WERI-Rb-1 (cell line): ENCODE data around the gene GDF10.

Experiments
- DNase-seq: peaks from one replicate; pipeline ENCODE4 v3.0.0-alpha.2; 2020
- H3K27ac ChIP-seq: fragments of 250-450 bp; sonication (Bioruptor Pico); 2 replicates; pipeline ENCODE4 v1.5.1; 2020; ENCODE audit warnings: mild to moderate bottlenecking, moderate library complexity
- H3K27me3 ChIP-seq: fragments of 250-450 bp; sonication (Bioruptor Pico); 2 replicates; pipeline ENCODE4 v1.5.1; 2021; ENCODE audit warnings: mild to moderate bottlenecking, low read depth, moderate library complexity; ENCODE audit not compliant: insufficient read depth, severe bottlenecking
- H3K36me3 ChIP-seq: fragments of 250-450 bp; sonication (Bioruptor Pico); 2 replicates; pipeline ENCODE4 v1.5.1; 2020; ENCODE audit warnings: mild to moderate bottlenecking, moderate library complexity
- H3K4me3 ChIP-seq: 2 replicates; pipeline ENCODE4 v1.5.1; 2011; ENCODE audit warnings: low read depth, mild to moderate bottlenecking, control low read depth, low read length
- H3K9me3 ChIP-seq: fragments of 250-450 bp; sonication (Bioruptor Pico); 2 replicates; pipeline ENCODE4 v1.5.1; 2021; ENCODE audit warnings: mild to moderate bottlenecking, moderate library complexity; ENCODE audit not compliant: severe bottlenecking
- TF ChIP-seq, protein P1 (sequence below): IDR thresholded peaks from 2 replicates; pipeline ENCODE4 v1.5.1; 2011; ENCODE audit warnings: low read depth, mild to moderate bottlenecking, control low read depth, inconsistent platforms, low read length

Gene GDF10

DNA sequence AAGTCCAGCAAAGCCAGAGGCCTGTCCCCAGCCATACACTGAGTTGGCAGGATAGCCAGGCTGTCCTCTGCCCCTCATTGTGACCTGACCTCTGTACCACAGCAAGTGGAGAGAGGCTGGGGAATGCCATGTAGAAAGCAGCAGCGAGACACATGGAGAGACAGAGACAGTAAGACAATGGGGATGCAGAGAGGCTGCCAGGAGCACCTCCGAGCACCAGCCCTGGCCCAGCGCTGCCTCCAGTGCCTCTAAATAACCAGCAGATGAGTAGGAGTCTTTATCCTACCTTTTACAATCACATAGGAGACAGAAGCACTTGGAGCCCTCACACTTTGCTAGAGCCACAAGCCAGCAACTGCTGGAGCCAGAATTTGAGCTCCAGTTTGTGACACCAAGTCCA lies 30.4 kb downstream of the GDF10 start:
- Histone ChIP-seq H3K4me3 (no peak overlapping the region), H3K9me3 (no peaks in the 10 kb centered on the region), H3K27me3 (no peaks in the 10 kb centered on the region), H3K27ac (no peak overlapping the region), H3K36me3 (no peaks in the 10 kb centered on the region)
- TF ChIP-seq, protein P1, sequence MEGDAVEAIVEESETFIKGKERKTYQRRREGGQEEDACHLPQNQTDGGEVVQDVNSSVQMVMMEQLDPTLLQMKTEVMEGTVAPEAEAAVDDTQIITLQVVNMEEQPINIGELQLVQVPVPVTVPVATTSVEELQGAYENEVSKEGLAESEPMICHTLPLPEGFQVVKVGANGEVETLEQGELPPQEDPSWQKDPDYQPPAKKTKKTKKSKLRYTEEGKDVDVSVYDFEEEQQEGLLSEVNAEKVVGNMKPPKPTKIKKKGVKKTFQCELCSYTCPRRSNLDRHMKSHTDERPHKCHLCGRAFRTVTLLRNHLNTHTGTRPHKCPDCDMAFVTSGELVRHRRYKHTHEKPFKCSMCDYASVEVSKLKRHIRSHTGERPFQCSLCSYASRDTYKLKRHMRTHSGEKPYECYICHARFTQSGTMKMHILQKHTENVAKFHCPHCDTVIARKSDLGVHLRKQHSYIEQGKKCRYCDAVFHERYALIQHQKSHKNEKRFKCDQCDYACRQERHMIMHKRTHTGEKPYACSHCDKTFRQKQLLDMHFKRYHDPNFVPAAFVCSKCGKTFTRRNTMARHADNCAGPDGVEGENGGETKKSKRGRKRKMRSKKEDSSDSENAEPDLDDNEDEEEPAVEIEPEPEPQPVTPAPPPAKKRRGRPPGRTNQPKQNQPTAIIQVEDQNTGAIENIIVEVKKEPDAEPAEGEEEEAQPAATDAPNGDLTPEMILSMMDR, result no peak
- DNase-seq, result no peak

DNA sequence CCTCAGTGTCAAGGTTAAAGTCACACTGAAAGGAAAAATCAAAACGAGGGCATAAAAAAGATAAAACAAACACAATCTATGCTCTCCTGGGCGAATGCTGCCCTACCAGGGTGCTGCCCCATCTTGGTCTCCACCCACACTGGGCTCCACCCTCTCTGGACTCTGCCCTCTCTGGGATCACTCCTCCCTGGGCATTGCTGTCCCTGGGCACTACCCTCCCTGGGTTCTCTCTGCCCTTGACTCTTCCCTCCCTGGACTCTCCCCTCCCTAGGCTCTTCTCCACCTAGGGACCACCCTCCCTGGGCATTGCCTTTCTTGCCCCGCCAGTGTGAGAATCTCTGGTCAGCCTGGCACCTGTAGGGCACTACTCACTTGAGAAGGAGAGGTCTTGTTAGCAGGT lies 30.8 kb downstream of the GDF10 start:
- H3K27me3 ChIP-seq, result no peaks in the 10 kb centered on the region
- no peak overlapping the region for H3K4me3 ChIP-seq
- TF ChIP-seq, protein P1, result no peak
- no peak for DNase-seq
- H3K36me3 ChIP-seq, result no peaks in the 10 kb centered on the region
- no peak overlapping the region for H3K27ac ChIP-seq
- no peaks in the 10 kb centered on the region for H3K9me3 ChIP-seq

DNA sequence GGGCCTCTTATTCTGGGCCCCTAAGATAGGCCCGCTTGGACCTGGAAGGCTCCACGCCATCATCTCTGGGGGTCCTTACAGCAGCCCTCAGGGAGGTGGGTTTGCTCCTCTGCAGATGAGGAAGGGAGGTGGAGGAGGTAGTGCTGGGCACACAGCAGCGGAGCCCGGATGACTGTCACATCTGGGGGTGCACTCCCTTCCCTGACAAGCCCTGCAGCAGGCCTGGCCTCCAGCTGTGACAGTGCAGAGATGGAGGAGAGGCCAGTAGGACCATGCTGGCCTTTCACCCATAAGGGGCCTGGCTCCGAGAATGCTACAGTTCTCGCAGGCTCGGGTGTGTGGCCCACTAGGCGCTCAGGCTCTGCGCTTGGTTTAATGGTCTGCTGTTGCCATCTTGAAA lies 31.5 kb downstream of the GDF10 start:
- H3K27me3 ChIP-seq, result no peaks in the 10 kb centered on the region
- H3K27ac ChIP-seq, result no peak overlapping the region
- DNase-seq, result no peak
- H3K4me3 ChIP-seq, result no peak overlapping the region
- TF ChIP-seq, protein P1, result no peak
- H3K36me3 ChIP-seq, result no peaks in the 10 kb centered on the region
- no peaks in the 10 kb centered on the region for H3K9me3 ChIP-seq

DNA sequence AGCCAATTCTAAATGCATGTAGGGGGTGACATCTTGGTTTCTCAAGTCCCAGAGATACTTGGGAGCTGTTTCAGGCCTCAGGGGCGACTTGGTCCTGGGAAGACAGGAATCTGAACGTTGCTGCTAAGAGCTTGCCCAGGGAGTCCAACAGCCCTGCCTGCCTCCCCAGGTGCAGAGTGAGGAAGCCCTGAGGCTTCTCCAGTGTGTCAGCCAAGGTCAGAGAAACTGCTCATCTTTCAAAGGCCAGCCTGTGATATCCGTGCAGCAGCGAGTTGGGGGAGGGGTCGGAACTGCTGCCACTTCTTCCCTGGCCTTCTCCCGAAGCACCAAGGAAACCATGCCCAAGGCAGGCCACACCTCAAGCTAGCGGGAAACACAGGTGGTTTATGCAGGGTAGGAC lies 32.0 kb downstream of the GDF10 start:
- H3K27me3 ChIP-seq, result no peaks in the 10 kb centered on the region
- no peak overlapping the region for H3K4me3 ChIP-seq
- no peaks in the 10 kb centered on the region for H3K9me3 ChIP-seq
- no peaks in the 10 kb centered on the region for H3K36me3 ChIP-seq
- TF ChIP-seq, protein P1, result no peak
- H3K27ac ChIP-seq, result no peak overlapping the region
- DNase-seq, result no peak

DNA sequence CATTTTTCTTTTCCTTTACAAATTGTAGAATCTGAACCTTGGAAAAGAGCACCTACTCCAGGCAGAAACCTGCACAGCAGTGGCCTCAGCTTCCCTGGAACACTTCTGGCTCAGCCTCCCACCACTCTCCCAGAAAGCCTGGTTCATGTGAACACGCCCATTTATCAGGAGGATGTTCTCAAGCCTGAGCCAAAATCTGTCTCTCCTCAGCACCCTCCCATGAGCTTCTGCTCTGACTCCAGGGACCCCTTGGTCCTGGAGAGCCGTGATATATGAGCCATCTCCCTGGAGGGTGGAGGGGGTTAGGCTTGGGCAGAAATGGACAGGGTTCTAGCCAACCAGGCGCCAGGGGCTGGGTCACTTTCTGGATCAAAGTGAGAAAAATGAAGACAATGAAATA lies 32.4 kb downstream of the GDF10 start:
- H3K27ac ChIP-seq, result no peak overlapping the region
- no peak for DNase-seq
- TF ChIP-seq, protein P1, result peak; percentile 20; the same call in 1 of the 2 replicates
- H3K4me3 ChIP-seq, result no peak overlapping the region
- no peaks in the 10 kb centered on the region for H3K36me3 ChIP-seq
- H3K9me3 ChIP-seq, result no peaks in the 10 kb centered on the region
- no peaks in the 10 kb centered on the region for H3K27me3 ChIP-seq

GRCh38 chr10:47332946-47333345 lies 32.9 kb downstream of the GDF10 start:
- H3K36me3 ChIP-seq, result no peaks in the 10 kb centered on the region
- no peaks in the 10 kb centered on the region for H3K9me3 ChIP-seq
- no peak overlapping the region for H3K27ac ChIP-seq
- no peaks in the 10 kb centered on the region for H3K27me3 ChIP-seq
- TF ChIP-seq, protein P1, result no peak
- DNase-seq, result no peak
- H3K4me3 ChIP-seq, result no peak overlapping the region
